ENCODE measurements around the gene REEP2. TPM values are rescaled to one million over a fixed set of nuclear protein-coding genes. Genes with fewer than 3 reads are reported as not detected.
A peak's percentile ranks its signal among the peaks of the same experiment; 100 is the strongest.

REEP2 gene
- total and polyA plus RNA-seq, 4 donors = 0.29 to 1.1 (median 0.91) TPM

DNA sequence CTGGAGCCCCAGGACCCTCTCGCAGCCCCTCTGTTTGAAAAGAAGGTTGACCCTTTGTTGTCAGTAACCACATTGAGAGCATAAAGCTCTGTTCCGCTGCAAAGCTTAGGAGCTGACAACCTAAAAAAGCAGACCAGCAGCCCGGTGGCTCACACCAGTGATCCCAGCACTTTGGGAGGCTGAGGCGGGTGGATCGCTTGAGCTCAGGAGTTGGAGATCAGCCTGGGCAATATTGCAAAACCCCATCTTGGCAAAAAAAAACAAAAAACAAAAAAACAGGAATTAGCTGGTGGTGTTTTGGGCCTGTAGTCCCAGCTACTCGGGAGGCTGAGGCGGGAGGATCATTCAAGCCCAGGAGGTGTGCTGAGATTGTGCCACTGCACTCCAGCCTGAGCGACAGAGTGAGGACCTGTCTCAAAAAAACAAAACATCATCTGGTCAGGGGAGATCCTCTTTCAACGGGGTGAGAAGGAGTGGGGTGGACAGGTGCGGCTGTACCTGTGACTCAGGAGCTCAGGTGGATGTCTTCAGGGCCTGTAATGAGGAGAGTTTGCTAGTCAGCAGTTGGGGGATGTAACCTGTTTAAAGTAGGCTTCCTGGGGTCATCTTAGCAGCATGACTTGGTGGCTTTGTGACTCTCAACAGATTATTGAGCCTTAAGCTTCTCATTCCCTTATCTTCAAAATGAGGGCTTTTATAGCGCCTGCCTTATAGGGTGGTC is 694 bp upstream of the REEP2 start:
- Histone ChIP-seq H3K27me3 (ENCODE audit: control insufficient read depth in 3 of 3, insufficient read depth in 3 of 3, low read length in 2 of 3) (no peaks in the 10 kb centered on the region), H3K9me3 (ENCODE audit: control insufficient read depth in 4 of 4, insufficient read depth in 3 of 4, low read length in 3 of 4) (no peaks in the 10 kb centered on the region), H3K9ac (ENCODE audit: insufficient read depth in 1 of 2, low read length in 2 of 2) (peak overlapping the region in 1 of 2 donors; percentile 23), H3K36me3 (ENCODE audit: control insufficient read depth in 4 of 4, insufficient read depth in 4 of 4, low read length in 4 of 4) (peaks cover 11 to 27% (median 16%) of the 10 kb centered on the region in 4 donors), H3K27ac (ENCODE audit: low read depth in 1 of 2, low read length in 1 of 2) (no peak overlapping the region), H3K4me1 (ENCODE audit: control insufficient read depth in 5 of 5, insufficient read depth in 5 of 5, low read length in 5 of 5) (peaks cover 0 to 17% (median 0%) of the 10 kb centered on the region in 5 donors), H3K4me3 (peak overlapping the region; percentile 20)
- WGBS, 2 donors = 79 to 80% methylated on average over 11 of the region's 11 CpGs
- ATAC-seq (ENCODE audit: insufficient read depth, low FRiP score) = no peak
- no peak for DNase-seq
- TF ChIP-seq, protein P1, sequence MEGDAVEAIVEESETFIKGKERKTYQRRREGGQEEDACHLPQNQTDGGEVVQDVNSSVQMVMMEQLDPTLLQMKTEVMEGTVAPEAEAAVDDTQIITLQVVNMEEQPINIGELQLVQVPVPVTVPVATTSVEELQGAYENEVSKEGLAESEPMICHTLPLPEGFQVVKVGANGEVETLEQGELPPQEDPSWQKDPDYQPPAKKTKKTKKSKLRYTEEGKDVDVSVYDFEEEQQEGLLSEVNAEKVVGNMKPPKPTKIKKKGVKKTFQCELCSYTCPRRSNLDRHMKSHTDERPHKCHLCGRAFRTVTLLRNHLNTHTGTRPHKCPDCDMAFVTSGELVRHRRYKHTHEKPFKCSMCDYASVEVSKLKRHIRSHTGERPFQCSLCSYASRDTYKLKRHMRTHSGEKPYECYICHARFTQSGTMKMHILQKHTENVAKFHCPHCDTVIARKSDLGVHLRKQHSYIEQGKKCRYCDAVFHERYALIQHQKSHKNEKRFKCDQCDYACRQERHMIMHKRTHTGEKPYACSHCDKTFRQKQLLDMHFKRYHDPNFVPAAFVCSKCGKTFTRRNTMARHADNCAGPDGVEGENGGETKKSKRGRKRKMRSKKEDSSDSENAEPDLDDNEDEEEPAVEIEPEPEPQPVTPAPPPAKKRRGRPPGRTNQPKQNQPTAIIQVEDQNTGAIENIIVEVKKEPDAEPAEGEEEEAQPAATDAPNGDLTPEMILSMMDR (IDR thresholded peaks at IDR 0.05; ENCODE audit: control extremely low read depth, extremely low read depth) = no peak

GRCh38 chr5:138439477-138440158 is 761 bp downstream of the REEP2 start:
- peak in 2 of 3 donors; percentile 15 to 17 for DNase-seq
- no peak for ATAC-seq (ENCODE audit: insufficient read depth, low FRiP score)
- TF ChIP-seq, protein P1 (IDR thresholded peaks at IDR 0.05; ENCODE audit: control extremely low read depth, extremely low read depth) = no peak

DNA sequence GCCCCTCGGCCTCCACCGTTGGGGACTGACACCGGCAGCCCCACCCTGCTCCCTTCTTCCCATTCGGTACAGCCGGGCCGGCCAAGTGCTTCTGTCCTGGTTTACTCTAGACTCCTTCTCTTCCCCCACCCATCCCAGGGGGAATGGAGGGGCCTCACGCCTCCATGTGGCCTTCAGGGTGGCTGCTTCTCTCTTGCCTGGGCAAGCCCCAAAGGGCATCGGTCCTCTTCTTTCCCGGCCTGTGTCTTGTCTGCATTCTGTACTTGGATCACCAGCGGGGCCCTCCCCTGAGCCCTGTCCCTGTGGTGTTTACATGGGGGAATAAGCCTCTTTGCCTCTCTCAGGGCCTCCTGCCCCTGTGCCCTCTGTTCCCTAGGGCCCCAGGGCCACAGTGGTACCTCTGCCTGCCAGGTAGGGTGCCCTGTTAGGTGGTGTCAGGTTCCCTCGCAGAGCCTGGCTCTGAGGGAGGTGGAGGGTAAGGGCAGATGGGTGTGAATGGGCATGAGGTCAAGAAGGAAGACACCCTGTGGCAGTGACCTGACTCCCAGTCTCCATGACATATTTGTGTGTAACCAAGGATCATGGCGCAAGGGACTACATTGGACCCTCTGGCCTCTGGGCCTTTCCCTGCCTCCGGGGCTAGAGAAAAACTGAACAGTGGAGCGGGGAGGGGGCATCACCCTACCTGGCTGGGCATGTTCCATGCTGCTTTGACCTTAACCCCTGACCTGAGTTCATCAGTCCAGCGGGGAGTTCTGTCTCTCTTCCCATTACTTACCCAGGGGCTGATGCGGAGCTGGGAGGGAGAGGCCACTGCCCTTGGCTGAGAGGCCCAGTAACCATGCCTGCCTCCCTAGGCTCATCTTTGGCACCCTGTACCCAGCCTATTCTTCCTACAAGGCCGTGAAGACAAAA is 1.6 kb downstream of the REEP2 start:
- no peak for ATAC-seq (ENCODE audit: insufficient read depth, low FRiP score)
- Histone ChIP-seq H3K27ac (ENCODE audit: low read depth in 1 of 2, low read length in 1 of 2) (no peak overlapping the region), H3K4me1 (ENCODE audit: control insufficient read depth in 5 of 5, insufficient read depth in 5 of 5, low read length in 5 of 5) (peaks cover 0 to 17% (median 0%) of the 10 kb centered on the region in 5 donors), H3K27me3 (ENCODE audit: control insufficient read depth in 3 of 3, insufficient read depth in 3 of 3, low read length in 2 of 3) (no peaks in the 10 kb centered on the region), H3K9ac (ENCODE audit: insufficient read depth in 1 of 2, low read length in 2 of 2) (no peak overlapping the region), H3K36me3 (ENCODE audit: control insufficient read depth in 4 of 4, insufficient read depth in 4 of 4, low read length in 4 of 4) (peaks cover 4 to 11% (median 7%) of the 10 kb centered on the region in 4 donors), H3K9me3 (ENCODE audit: control insufficient read depth in 4 of 4, insufficient read depth in 3 of 4, low read length in 3 of 4) (no peaks in the 10 kb centered on the region), H3K4me3 (no peak overlapping the region)
- 86 to 87% methylated on average over 17 of the region's 17 CpGs for whole genome bisulfite sequencing, 2 donors
- TF ChIP-seq, protein P1 (IDR thresholded peaks at IDR 0.05; ENCODE audit: control extremely low read depth, extremely low read depth) = no peak
- DNase-seq = no peak

More at GRCh38 chr5:138439477-138440158, 761 bp downstream of the REEP2 start:
- Histone ChIP-seq H3K4me3 (no peak overlapping the region), H3K27me3 (ENCODE audit: control insufficient read depth in 3 of 3, insufficient read depth in 3 of 3, low read length in 2 of 3) (no peaks in the 10 kb centered on the region), H3K36me3 (ENCODE audit: control insufficient read depth in 4 of 4, insufficient read depth in 4 of 4, low read length in 4 of 4) (peaks cover 9 to 19% (median 11%) of the 10 kb centered on the region in 4 donors), H3K27ac (ENCODE audit: low read depth in 1 of 2, low read length in 1 of 2) (no peak overlapping the region), H3K9ac (ENCODE audit: insufficient read depth in 1 of 2, low read length in 2 of 2) (no peak overlapping the region), H3K9me3 (ENCODE audit: control insufficient read depth in 4 of 4, insufficient read depth in 3 of 4, low read length in 3 of 4) (no peaks in the 10 kb centered on the region), H3K4me1 (ENCODE audit: control insufficient read depth in 5 of 5, insufficient read depth in 5 of 5, low read length in 5 of 5) (peaks cover 0 to 17% (median 0%) of the 10 kb centered on the region in 5 donors)
- 47 to 52% methylated on average over 20 of the region's 20 CpGs for WGBS, 2 donors

All from lung (tissue), 12 donors.